Heart left ventricle (tissue), 16 donors: Measurements from ENCODE around the gene FCN2. TPM values are rescaled to one million over a fixed set of nuclear protein-coding genes. Genes with fewer than 3 reads are reported as not detected.
"Not testable (repeated sequence)": the region's sequence is repeated elsewhere in the genome, so short reads cannot be mapped to it uniquely, and the experiment has no call there.

ENCODE experiments used
- ATAC-seq, 4 donors: fragments of 200-7000 bp; cut with Tn5 transposase; one replicate each; pipeline ENCODE4 v1.9.1; 2020 to 2022; ENCODE audit warnings: moderate library complexity in 4 of 4, mild to moderate bottlenecking in 3 of 4, moderate number of reproducible peaks in 1 of 4
- DNase-seq, 5 donors: peaks; one replicate each; pipeline ENCODE4 v3.0.0-alpha.2; 2020
- H3K27ac ChIP-seq, 12 donors: fragments of 200-600 bp; sonication (generic) in 4 of 12; one replicate each; pipeline versions ENCODE4 v1.5.0 to v1.8.0; 2016 to 2022; ENCODE audit warnings: mild to moderate bottlenecking in 2 of 12
- H3K27me3 ChIP-seq, 9 donors: fragments of 200-600 bp; sonication (generic) in 2 of 9; one replicate each; pipeline versions ENCODE4 v1.5.1 to v1.8.0; 2016 to 2022; ENCODE audit warnings: mild to moderate bottlenecking in 3 of 9
- H3K36me3 ChIP-seq, 9 donors: fragments of 200-600 bp; sonication (generic) in 2 of 9; one replicate each; pipeline versions ENCODE4 v1.5.0 to v1.8.0; 2018 to 2022; ENCODE audit warnings: mild to moderate bottlenecking in 2 of 9
- H3K4me1 ChIP-seq, 12 donors: fragments of 200-600 bp; sonication (generic) in 4 of 12; one replicate each; pipeline versions ENCODE4 v1.5.0 to v1.8.0; 2016 to 2022; ENCODE audit warnings: mild to moderate bottlenecking in 3 of 12
- H3K4me3 ChIP-seq, 12 donors: fragments of 200-600 bp; sonication (generic) in 4 of 12; one replicate each; pipeline versions ENCODE4 v1.5.0 to v1.8.0; 2017 to 2022; ENCODE audit warnings: mild to moderate bottlenecking in 9 of 12, moderate library complexity in 4 of 12
- H3K9me3 ChIP-seq, 12 donors: fragments of 200-600 bp; sonication (generic) in 4 of 12; one replicate each; pipeline versions ENCODE4 v1.5.0 to v1.8.0; 2016 to 2022; ENCODE audit warnings: mild to moderate bottlenecking in 1 of 12
- POLR2A ChIP-seq, 2 donors: fragments of 450-650 bp; IDR thresholded peaks; one replicate each; pipeline ENCODE4 v1.6.1; 2017; ENCODE audit warnings: antibody characterized with exemption in 2 of 2, mild to moderate bottlenecking in 2 of 2, moderate library complexity in 2 of 2
- WGBS, 4 donors: extraction: QIAGEN DNeasy Blood & Tissue Kit in 2 of 4; methylation state at CpG; one replicate each; pipeline versions ENCODE4 v1.1.5 to v1.1.7; 2013 to 2018; 5-methylcytosine and 5-hydroxymethylcytosine counted together
- intact Hi-C, 10 donors: fragments of 100-400 bp; cut with DNase I; formaldehyde crosslinking; loops; one replicate each; pipeline versions ENCODE4 v1.11.1 to v1.14.2; 2022
- polyA plus RNA-seq, 2 donors: library from polyadenylated mRNA; stranded (reverse); fragments of 200-250 nt; gene quantifications; one replicate each; pipeline ENCODE4 v1.2.3, GENCODE V29; 2013
- total RNA-seq, 9 donors: library from RNA; depleted of rRNA in 2 of 9; stranded (reverse); fragments of >200 nt in 2 of 9; fragmentation: NEBNext Ultra II Directional in 3 of 9; extraction: Animal tissue kit (Norgen Biotek cat#: 25700) in 3 of 9; gene quantifications; one replicate each; pipeline versions ENCODE4 v1.1.0 to v1.2.4, GENCODE V29; 2016 to 2023
- TF ChIP-seq, protein P1 (sequence below), 12 donors: fragments of 200-600 bp; sonication (generic) in 4 of 12; IDR thresholded peaks; one replicate each; pipeline versions ENCODE4 v1.5.0 to v1.8.0; 2018 to 2022; ENCODE audit warnings: antibody characterized with exemption in 12 of 12, mild to moderate bottlenecking in 5 of 12
- donor health status: ischemic (EF 13 %, LVEDD 7.1; RV severe dilation, severe dysfunction).
- donor health status: healthy with polysubstance abuse.
- donor health status: DM: no; HTN: yes; CAD: no.
- donor health status: DM: no; HTN: no; CAD: no.
- donor health status: ischemic (EF 25% LVEDD 6.9; RV normal size, moderate dysfunction).
- donor health status: ischemic (EF 25% LVEDD 5.7; RV mildly dilated, moderate dysfunction).
- donor health status: healthy.
- donor health status: DM: yes; HTN: yes; CAD: no.
- donor health status: ischemic (EF 35%, LVEDD 5.7; RV mildly dilated, moderate dysfunction).
- donor health status: nonischemic (EF 11% LVEDD 7.7; RV severe dilation, severe dysfunction).
- donor health status: DM: yes; HTN: yes; CAD: no.
- donor health status: PGD.
- donor health status: ischemic (EF 29% LVEDD 5.4; RV normal size, mild dysfunction).
- donor health status: nonischemic (EF 23%, LVEDD 6.1; RV moderate dilation, normal function).

FCN2 gene
- total and polyA plus RNA-seq, 11 donors: 0.19 to 0.67 (median 0.26) TPM; not detected in 6

DNA sequence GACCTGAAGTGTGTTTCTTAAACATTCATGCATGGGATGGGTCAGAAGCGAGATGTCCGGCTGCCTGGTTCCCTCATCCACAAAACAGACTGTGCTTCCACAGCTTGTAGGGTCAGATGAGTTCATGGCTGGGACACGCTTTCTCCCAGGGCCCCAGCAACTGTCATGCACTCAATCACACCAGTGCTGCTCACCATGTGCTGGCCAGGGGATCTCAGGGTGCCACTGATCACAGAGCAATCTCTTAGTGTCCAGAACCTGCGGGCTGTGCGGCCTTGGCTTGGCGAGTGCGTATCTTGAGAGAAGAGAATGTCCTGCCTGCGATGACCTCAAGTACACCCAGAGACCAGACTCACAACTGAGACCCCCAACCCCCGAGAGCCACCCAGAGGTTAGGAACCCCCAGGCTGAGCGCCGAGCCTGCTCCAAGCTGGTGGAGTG, 26.0 kb upstream of the FCN2 start:
- no peak for TF ChIP-seq POLR2A (IDR thresholded peaks at IDR 0.05)
- TF ChIP-seq, protein P1, sequence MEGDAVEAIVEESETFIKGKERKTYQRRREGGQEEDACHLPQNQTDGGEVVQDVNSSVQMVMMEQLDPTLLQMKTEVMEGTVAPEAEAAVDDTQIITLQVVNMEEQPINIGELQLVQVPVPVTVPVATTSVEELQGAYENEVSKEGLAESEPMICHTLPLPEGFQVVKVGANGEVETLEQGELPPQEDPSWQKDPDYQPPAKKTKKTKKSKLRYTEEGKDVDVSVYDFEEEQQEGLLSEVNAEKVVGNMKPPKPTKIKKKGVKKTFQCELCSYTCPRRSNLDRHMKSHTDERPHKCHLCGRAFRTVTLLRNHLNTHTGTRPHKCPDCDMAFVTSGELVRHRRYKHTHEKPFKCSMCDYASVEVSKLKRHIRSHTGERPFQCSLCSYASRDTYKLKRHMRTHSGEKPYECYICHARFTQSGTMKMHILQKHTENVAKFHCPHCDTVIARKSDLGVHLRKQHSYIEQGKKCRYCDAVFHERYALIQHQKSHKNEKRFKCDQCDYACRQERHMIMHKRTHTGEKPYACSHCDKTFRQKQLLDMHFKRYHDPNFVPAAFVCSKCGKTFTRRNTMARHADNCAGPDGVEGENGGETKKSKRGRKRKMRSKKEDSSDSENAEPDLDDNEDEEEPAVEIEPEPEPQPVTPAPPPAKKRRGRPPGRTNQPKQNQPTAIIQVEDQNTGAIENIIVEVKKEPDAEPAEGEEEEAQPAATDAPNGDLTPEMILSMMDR (IDR thresholded peaks at IDR 0.05): no peak
- 91 to 93% (median 92%) methylated on average over 7 to 11 of the region's 11 CpGs for WGBS, 4 donors
- ATAC-seq (peak in 1 of 4 donors; percentile 20), DNase-seq (no peak)
- Histone ChIP-seq H3K27me3 (no peaks in the 10 kb centered on the region), H3K27ac (no peak overlapping the region), H3K9me3 (peaks cover 0 to 4% (median 0%) of the 10 kb centered on the region in 12 donors), H3K4me3 (no peak overlapping the region), H3K36me3 (no peaks in the 10 kb centered on the region), H3K4me1 (no peaks in the 10 kb centered on the region)
- intact Hi-C loops: no loop called here

DNA sequence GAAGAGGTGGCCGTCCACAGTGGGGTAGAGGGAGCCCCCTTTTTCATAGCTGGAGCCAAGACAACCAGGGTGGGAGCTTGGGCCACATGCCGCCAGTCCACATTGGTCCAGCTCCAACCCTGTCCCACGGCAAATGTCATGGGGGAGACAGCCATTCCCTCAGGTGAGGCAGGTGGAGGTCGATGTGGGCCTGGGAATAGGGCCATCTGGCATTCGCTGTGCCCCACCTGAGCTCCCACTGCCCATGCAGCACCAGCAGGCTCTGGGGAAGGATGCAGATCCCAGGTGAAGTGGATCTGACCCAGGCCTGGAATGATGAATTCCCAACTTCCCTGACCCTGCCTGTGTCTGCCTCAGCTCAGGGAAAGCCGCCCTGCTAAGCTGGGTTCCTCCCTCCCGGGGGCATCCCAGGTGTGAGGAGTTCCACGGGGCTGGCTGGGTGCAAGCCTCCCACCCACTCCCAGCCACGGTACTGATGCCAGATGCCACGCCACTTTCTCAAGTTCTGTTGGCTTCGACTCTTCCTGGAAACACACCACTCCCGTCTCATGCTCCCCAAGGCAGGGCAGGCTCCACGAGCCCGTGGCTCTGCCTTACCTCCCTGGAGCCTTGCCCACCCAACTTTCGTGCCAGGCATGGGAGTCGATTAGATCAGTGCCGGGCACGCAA, 25.2 kb upstream of the FCN2 start:
- Histone ChIP-seq H3K27ac (no peak overlapping the region), H3K4me1 (no peaks in the 10 kb centered on the region), H3K27me3 (no peaks in the 10 kb centered on the region), H3K4me3 (no peak overlapping the region), H3K36me3 (no peaks in the 10 kb centered on the region), H3K9me3 (peaks cover 0 to 4% (median 0%) of the 10 kb centered on the region in 12 donors)
- 86 to 88% (median 87%) methylated on average over 18 of the region's 18 CpGs for WGBS, 4 donors
- intact Hi-C loops: no loop called here
- ATAC-seq: peak in 2 of 4 donors; percentile 18 to 20
- DNase-seq: no peak
- no peak for TF ChIP-seq POLR2A (IDR thresholded peaks at IDR 0.05)

DNA sequence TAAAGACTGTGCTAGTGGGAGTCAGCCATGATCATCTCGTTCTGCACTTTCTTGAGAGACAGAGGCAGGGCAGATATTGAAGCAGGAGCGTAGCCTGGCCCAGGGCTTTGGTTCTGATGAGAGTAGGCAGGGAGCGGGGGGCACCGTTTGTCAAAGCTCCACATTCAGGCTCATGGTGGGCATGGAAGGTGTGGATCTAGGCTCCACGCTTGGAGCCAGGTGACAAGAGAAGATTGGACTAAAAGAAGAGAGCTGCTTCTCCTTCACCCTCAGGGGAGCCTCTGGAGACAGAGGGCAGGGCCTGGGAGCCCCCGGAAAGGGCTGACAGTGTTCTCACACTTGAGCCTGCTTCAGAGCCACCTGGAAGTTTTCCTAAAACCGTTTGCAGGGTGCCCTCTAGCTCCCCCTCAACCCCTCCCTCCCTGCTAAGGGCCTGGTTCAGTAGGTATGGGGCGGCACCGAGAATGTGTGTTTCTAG, 24.7 kb upstream of the FCN2 start:
- Histone ChIP-seq H3K27me3 (no peaks in the 10 kb centered on the region), H3K4me1 (no peaks in the 10 kb centered on the region), H3K36me3 (no peaks in the 10 kb centered on the region), H3K9me3 (peaks cover 0 to 4% (median 0%) of the 10 kb centered on the region in 12 donors), H3K4me3 (no peak overlapping the region), H3K27ac (no peak overlapping the region)
- intact Hi-C loops: no loop called here
- 85 to 91% (median 88%) methylated on average over 9 of the region's 9 CpGs for WGBS, 4 donors
- DNase-seq: no peak
- TF ChIP-seq, protein P1 (IDR thresholded peaks at IDR 0.05): no peak
- no peak for TF ChIP-seq POLR2A (IDR thresholded peaks at IDR 0.05)
- ATAC-seq: peak in 1 of 4 donors; percentile 10

DNA sequence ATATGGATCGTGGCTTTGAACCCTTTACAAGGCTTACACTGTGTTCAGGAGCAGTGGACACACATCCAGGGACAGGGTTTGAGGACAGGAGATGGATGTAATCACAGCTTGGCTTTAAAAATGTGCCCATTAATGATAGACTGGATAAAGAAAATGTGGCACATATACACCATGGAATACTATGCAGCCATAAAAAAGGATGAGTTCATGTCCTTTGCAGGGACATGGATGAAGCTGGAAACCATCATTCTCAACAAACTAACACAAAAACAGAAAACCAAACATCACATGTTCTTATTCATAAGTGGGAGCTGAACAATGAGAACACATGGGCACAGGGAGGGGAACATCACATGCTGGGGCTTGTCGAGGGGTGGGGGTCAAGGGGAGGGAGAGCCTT, 23.2 kb upstream of the FCN2 start:
- intact Hi-C loops, H3K9me3 ChIP-seq, DNase-seq, ATAC-seq, H3K4me3 ChIP-seq, H3K27ac ChIP-seq, H3K4me1 ChIP-seq, H3K36me3 ChIP-seq, H3K27me3 ChIP-seq: not testable (repeated sequence)
- 92 to 100% (median 95%) methylated on average over 2 of the region's 2 CpGs for WGBS, 4 donors

DNA sequence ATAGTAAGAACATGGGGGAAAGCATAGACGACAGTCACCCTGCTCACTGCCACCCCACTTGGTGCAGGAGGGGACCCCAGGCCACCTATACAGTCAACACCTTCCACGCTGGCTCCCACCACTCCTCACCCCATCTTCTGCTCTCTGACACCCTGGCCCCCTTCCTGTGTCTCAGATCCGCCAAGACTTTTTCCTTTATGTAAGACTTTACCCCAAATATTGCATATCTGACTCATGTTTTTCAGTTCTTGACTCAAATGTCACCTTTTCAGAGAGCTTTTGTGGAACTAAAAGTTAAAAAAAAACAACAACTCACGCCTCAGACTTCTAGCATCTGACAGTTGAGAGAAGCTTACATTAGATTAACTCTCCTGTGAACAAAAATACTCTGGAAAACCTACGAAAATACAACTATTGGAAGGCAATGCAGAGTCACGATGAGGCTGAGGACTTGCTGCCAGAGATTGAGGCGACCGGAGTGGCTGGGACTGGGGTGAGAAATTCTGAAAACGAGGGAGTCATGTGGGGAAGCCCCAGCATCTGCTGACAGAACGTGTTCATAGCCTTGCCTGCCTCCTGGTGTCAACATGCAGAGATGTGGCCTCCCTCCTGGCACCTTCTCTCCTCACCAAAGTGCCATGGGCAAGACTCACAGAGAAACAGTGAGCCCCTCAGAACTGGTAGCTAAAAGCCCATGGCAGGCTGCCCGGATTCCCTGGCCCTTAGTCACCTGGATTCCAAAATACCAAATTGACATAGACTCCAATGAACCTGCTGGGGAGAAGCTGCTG, 22.4 kb upstream of the FCN2 start:
- no peak overlapping the region for H3K27ac ChIP-seq
- no peak for ATAC-seq
- no peak overlapping the region for H3K4me3 ChIP-seq
- H3K9me3 ChIP-seq: peaks cover 0 to 4% (median 0%) of the 10 kb centered on the region in 12 donors
- DNase-seq: peak in 1 of 5 donors; percentile 2
- H3K36me3 ChIP-seq: no peaks in the 10 kb centered on the region
- TF ChIP-seq, protein P1 (IDR thresholded peaks at IDR 0.05): peak in 1 of 12 donors; percentile 11
- TF ChIP-seq POLR2A (IDR thresholded peaks at IDR 0.05): no peak
- no peaks in the 10 kb centered on the region for H3K4me1 ChIP-seq
- intact Hi-C loops: no loop called here
- H3K27me3 ChIP-seq: no peaks in the 10 kb centered on the region
- 74 to 78% (median 78%) methylated on average over 10 to 11 of the region's 11 CpGs for WGBS, 4 donors
